ENCODE measurements around the gene ACBD3.
"Not testable (repeated sequence)": the region's sequence is repeated elsewhere in the genome, so short reads cannot be mapped to it uniquely, and the experiment has no call there.

ACBD3 gene

GRCh38 chr1:226186124-226187018, at the start of gene ACBD3:
Gene ACBD3 (minus strand): TSS chr1:226186741. CDS start chr1:226186675, 66 bp downstream.
- DNase-seq, result peak; percentile 64 to 85

GRCh38 chr1:226233806-226234205, 47.3 kb upstream of the ACBD3 start:
- no peak for DNase-seq

GRCh38 chr1:226233293-226233692, 46.8 kb upstream of the ACBD3 start:
- DNase-seq, result peak; percentile 64 to 65

- DNase-seq, result no peak
Observed at GRCh38 chr1:226226601-226227000, 40.1 kb upstream of the ACBD3 start.

- DNase-seq, result peak in 1 of 2 experiments; percentile 44
Observed at GRCh38 chr1:226223786-226224244, 37.3 kb upstream of the ACBD3 start.

GRCh38 chr1:226223157-226223785, 36.7 kb upstream of the ACBD3 start, which contains the start of gene MIXL1:
Gene MIXL1 (plus strand): TSS chr1:226223664. CDS start chr1:226223682, 18 bp downstream.
- DNase-seq, result no peak

GRCh38 chr1:226222686-226223085, 36.1 kb upstream of the ACBD3 start:
- no peak for DNase-seq

GRCh38 chr1:226220473-226221189, 34.1 kb upstream of the ACBD3 start:
- DNase-seq, result no peak

- DNase-seq, result no peak
Observed at GRCh38 chr1:226217273-226217672, 30.7 kb upstream of the ACBD3 start.

- no peak for DNase-seq
Observed at GRCh38 chr1:226216056-226216455, 29.5 kb upstream of the ACBD3 start.

GRCh38 chr1:226215239-226215638, 28.7 kb upstream of the ACBD3 start:
- peak in 1 of 2 experiments; percentile 3 for DNase-seq

- no peak for DNase-seq
Observed at GRCh38 chr1:226212545-226212944, 26.0 kb upstream of the ACBD3 start.

- no peak for DNase-seq
Observed at GRCh38 chr1:226211181-226211821, 24.8 kb upstream of the ACBD3 start.

- DNase-seq, result no peak
Observed at GRCh38 chr1:226210571-226211176, 24.1 kb upstream of the ACBD3 start.

- no peak for DNase-seq
Observed at GRCh38 chr1:226209307-226210059, 22.9 kb upstream of the ACBD3 start.

GRCh38 chr1:226207048-226207447, 20.5 kb upstream of the ACBD3 start:
- DNase-seq, result no peak

GRCh38 chr1:226204198-226204597, 17.7 kb upstream of the ACBD3 start:
- no peak for DNase-seq

GRCh38 chr1:226203655-226204054, 17.1 kb upstream of the ACBD3 start:
- DNase-seq, result no peak

- DNase-seq, result no peak
Observed at GRCh38 chr1:226203240-226203639, 16.7 kb upstream of the ACBD3 start.

- DNase-seq, result not testable (repeated sequence)
Observed at GRCh38 chr1:226202666-226203065, 16.1 kb upstream of the ACBD3 start.

- no peak for DNase-seq
Observed at GRCh38 chr1:226202246-226202645, 15.7 kb upstream of the ACBD3 start.

Data from NCI-H526 (cell line).